AG09309 (cell line): ENCODE data around the gene WBP4.
A peak's percentile ranks its signal among the peaks of the same experiment; 100 is the strongest.

ENCODE experiments used
- DNase-seq: peaks from one replicate; pipeline ENCODE4 v3.0.0-alpha.2; 2010; ENCODE audit warnings: low read depth
- H3K4me3 ChIP-seq: 2 replicates; pipeline ENCODE4 v1.5.1; 2011; ENCODE audit warnings: mild to moderate bottlenecking, low read depth, low read length, moderate library complexity; ENCODE audit not compliant: control insufficient read depth
- CTCF ChIP-seq: IDR thresholded peaks from 2 replicates; pipeline ENCODE4 v1.5.1; 2011; ENCODE audit warnings: mild to moderate bottlenecking, low read depth, low read length, inconsistent platforms; ENCODE audit not compliant: insufficient read depth, control insufficient read depth; ENCODE audit errors: missing control alignments

The WBP4 gene

DNA sequence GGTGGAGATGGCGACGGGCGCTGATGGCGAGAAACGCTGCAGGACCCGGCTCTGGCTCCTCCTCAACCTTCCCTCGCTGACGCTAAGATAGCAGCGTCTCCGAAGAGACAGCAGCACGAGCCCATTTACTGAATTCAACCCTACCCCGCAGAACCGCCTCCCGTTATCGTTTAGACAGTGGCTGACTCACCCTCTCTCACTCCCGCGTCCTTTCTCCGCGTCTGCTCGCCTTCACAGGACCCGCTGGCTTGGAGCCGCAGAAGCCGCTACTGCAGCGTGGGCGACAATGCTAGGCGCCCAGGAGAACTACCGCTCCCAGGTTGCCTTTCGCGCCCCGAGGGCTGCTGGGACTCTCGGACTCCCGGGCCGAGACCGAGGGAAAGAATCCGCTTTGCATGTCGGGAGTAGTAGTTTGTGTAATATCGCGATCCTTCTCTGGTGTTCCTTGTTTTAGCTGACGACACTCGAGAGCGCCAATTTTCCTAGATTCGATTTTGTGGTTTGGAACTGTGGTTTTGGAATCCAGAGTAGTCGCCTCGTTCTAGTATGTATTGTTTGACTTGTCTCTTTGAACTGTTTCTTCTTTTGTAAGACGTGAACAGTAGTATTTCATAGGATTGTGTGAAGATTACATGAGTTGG lies 71.3 kb downstream of the WBP4 start, which contains the start of gene KBTBD6:
TSS of gene KBTBD6 (minus strand) at position 291 of the 641 bp plus-strand sequence. CDS start 291 bp downstream, outside the sequence.
- no peak for TF ChIP-seq CTCF
- peak within 1 kb of the TSS; percentile 85 for H3K4me3 ChIP-seq
- peak; percentile 94 for DNase-seq
